A549 (cell line): ENCODE results near the gene DSCAML1. TPM values are rescaled to one million over a fixed set of nuclear protein-coding genes. Genes with fewer than 3 reads are reported as not detected.

Experiments used
- ATAC-seq, 2 experiments: fragments of 200-7000 bp in 1 of 2; fragments of >200 bp in 1 of 2; cut with Nextera tagmentation in 1 of 2; cut with Tn5 transposase in 1 of 2; 3 replicates each; pipeline versions ENCODE4 v1.8.0 to v1.9.1; 2018 to 2020; ENCODE audit warnings: mild to moderate bottlenecking in 1 of 2, moderate library complexity in 1 of 2
- CTCF ChIA-PET: fragments of 300-600 bp; sonication (Branson Sonifier 250); formaldehyde crosslinking; extraction: SDS; loops from one replicate; lab custom pipeline; 2021; ENCODE audit warnings: antibody characterized with exemption, inconsistent platforms; lab: Yijun Ruan, JAX
- POLR2A ChIA-PET: fragments of 350-600 bp; formaldehyde crosslinking; extraction: SDS; loops from one replicate; lab custom pipeline; 2021; ENCODE audit warnings: antibody characterized with exemption, inconsistent platforms; lab: Yijun Ruan, JAX
- DNase-seq, 2 experiments: peaks; one replicate each; pipeline versions ENCODE4 v3.0.0 to v3.0.0-alpha.2; 2011 to 2016; ENCODE audit warnings: low read depth in 1 of 2, low spot score in 1 of 2
- FAIRE-seq: peaks from 2 replicates; lab custom pipeline; 2011; peaks lifted over from hg19 to GRCh38; lab: Jason Lieb, UNC
- H3K27ac ChIP-seq, 2 experiments: fragments of >200 bp; sonication (Bioruptor Twin); formaldehyde crosslinking; 3 replicates each; pipeline ENCODE4 v1.5.1; 2016 to 2017
- H3K4me1 ChIP-seq: fragments of >200 bp; sonication (Bioruptor Twin); formaldehyde crosslinking; 3 replicates; pipeline ENCODE4 v1.6.1; 2016
- H3K4me2 ChIP-seq: fragments of >200 bp; sonication (Bioruptor Twin); formaldehyde crosslinking; 3 replicates; pipeline ENCODE4 v1.6.1; 2016
- H3K4me3 ChIP-seq: fragments of >200 bp; sonication (Bioruptor Twin); formaldehyde crosslinking; 3 replicates; pipeline ENCODE4 v1.5.1; 2016
- H3K9me3 ChIP-seq: fragments of >200 bp; sonication (Bioruptor Twin); formaldehyde crosslinking; 3 replicates; pipeline ENCODE4 v1.6.1; 2016
- CEBPB ChIP-seq, 2 experiments: fragments of >200 bp in 1 of 2; sonication (Bioruptor Twin) in 1 of 2; formaldehyde crosslinking in 1 of 2; IDR thresholded peaks; 2 replicates each; pipeline ENCODE4 v1.6.1; 2012 to 2016
- CHD4 ChIP-seq: fragments of 200-600 bp; sonication (generic); IDR thresholded peaks from 2 replicates; pipeline ENCODE4 v1.6.1; 2016; ENCODE audit warnings: antibody characterized with exemption, mild to moderate bottlenecking, borderline replicate concordance
- CTCF ChIP-seq: fragments of >200 bp; sonication (Bioruptor Twin); formaldehyde crosslinking; IDR thresholded peaks from 3 replicates; pipeline ENCODE4 v1.5.1; 2016
- ESRRA ChIP-seq: fragments of 150-350 bp; IDR thresholded peaks from 2 replicates; pipeline ENCODE4 v1.6.1; 2014; ENCODE audit warnings: mild to moderate bottlenecking, low read length, borderline replicate concordance
- FOSB ChIP-seq: fragments of 250-450 bp; sonication (Bioruptor Pico); IDR thresholded peaks from 2 replicates; pipeline ENCODE4 v1.5.0; 2020; ENCODE audit warnings: mild to moderate bottlenecking, moderate library complexity
- FOSL2 ChIP-seq, 2 experiments: fragments of 450-650 bp in 1 of 2; fragments of >200 bp in 1 of 2; sonication (Bioruptor Twin) in 1 of 2; formaldehyde crosslinking; IDR thresholded peaks; 2 replicates each; pipeline versions ENCODE4 v1.5.0 to v1.6.1; 2016 to 2020; ENCODE audit warnings: mild to moderate bottlenecking in 1 of 2, moderate library complexity in 1 of 2
- FOXS1 ChIP-seq: fragments of 250-450 bp; sonication (Bioruptor Pico); IDR thresholded peaks from 2 replicates; pipeline ENCODE4 v1.5.0; 2020; ENCODE audit warnings: mild to moderate bottlenecking, moderate library complexity
- HDAC2 ChIP-seq: fragments of 200-600 bp; sonication (generic); IDR thresholded peaks from 2 replicates; pipeline ENCODE4 v1.6.1; 2016
- HOXA7 ChIP-seq: fragments of 250-450 bp; sonication (Bioruptor Pico); IDR thresholded peaks from 2 replicates; pipeline ENCODE4 v1.5.0; 2020; ENCODE audit warnings: mild to moderate bottlenecking, moderate library complexity
- MAX ChIP-seq: IDR thresholded peaks from 2 replicates; pipeline ENCODE4 v1.6.1; 2012
- MAZ ChIP-seq: fragments of 150-350 bp; IDR thresholded peaks from 2 replicates; pipeline ENCODE4 v1.6.1; 2014; ENCODE audit warnings: antibody characterized with exemption, low read depth, low read length, borderline replicate concordance
- MYC ChIP-seq: IDR thresholded peaks from 2 replicates; pipeline ENCODE4 v1.6.1; 2012; ENCODE audit warnings: mild to moderate bottlenecking, inconsistent platforms, low read length, improper control_type of control experiment, borderline replicate concordance
- POLR2A ChIP-seq: IDR thresholded peaks from 2 replicates; pipeline ENCODE4 v1.6.1; 2012; ENCODE audit warnings: mild to moderate bottlenecking, low read length
- POLR2AphosphoS2 ChIP-seq: conservative IDR thresholded peaks from 2 replicates; pipeline ENCODE4 v1.6.1; 2012; ENCODE audit warnings: low read length, improper control_type of control experiment, inconsistent platforms
- RCOR1 ChIP-seq: fragments of 150-350 bp; IDR thresholded peaks from 2 replicates; pipeline ENCODE4 v1.6.1; 2014; ENCODE audit warnings: antibody characterized with exemption, low read length, low read depth
- SMC3 ChIP-seq: fragments of >200 bp; sonication (Bioruptor Twin); formaldehyde crosslinking; IDR thresholded peaks from 3 replicates; pipeline ENCODE4 v1.6.1; 2018; ENCODE audit warnings: inconsistent platforms
- SREBF2 ChIP-seq: fragments of 450-650 bp; IDR thresholded peaks from 2 replicates; pipeline ENCODE4 v1.6.1; 2014; ENCODE audit warnings: mild to moderate bottlenecking, moderate library complexity
- TP53 ChIP-seq: fragments of 250-450 bp; sonication (Bioruptor Pico); IDR thresholded peaks from 2 replicates; pipeline ENCODE4 v1.5.0; 2021; ENCODE audit warnings: mild to moderate bottlenecking, moderate library complexity
- USF2 ChIP-seq: fragments of 450-650 bp; IDR thresholded peaks from 2 replicates; pipeline ENCODE4 v1.6.1; 2014; ENCODE audit warnings: antibody characterized with exemption
- ZNF302 ChIP-seq: fragments of 250-450 bp; sonication (Bioruptor Pico); IDR thresholded peaks from 2 replicates; pipeline ENCODE4 v1.9.0; 2021; ENCODE audit warnings: inconsistent platforms, mild to moderate bottlenecking, moderate library complexity
- ZSCAN20 ChIP-seq: fragments of 250-450 bp; sonication (Bioruptor Pico); IDR thresholded peaks from 2 replicates; pipeline ENCODE4 v1.8.0; 2022; ENCODE audit warnings: mild to moderate bottlenecking, moderate library complexity
- WGBS: methylation state at CpG from one replicate; pipeline ENCODE4 v1.1.6; 2017; ENCODE audit errors: missing lambda C conversion rate; 5-methylcytosine and 5-hydroxymethylcytosine counted together
- polyA plus RNA-seq, 4 experiments: library from polyadenylated mRNA; depleted of rRNA in 3 of 4; stranded (reverse); fragments of >200 nt; fragmentation: RNase III in 1 of 4; extraction: RNeasy Plus Mini Kit Qiagen cat#74134 plus additional on column Dnase treatment in 1 of 4; gene quantifications; 2 replicates in 3 of 4; 3 replicates in 1 of 4; pipeline ENCODE4 v1.2.3, GENCODE V29; 2011 to 2017
- TF ChIP-seq, protein P1 (sequence below): fragments of >200 bp; sonication (Bioruptor Twin); formaldehyde crosslinking; IDR thresholded peaks from 2 replicates; pipeline ENCODE4 v1.6.1; 2016
- TF ChIP-seq, protein P2 (sequence below): fragments of 200-600 bp; sonication (generic); IDR thresholded peaks from 2 replicates; pipeline ENCODE4 v1.6.1; 2016; ENCODE audit warnings: antibody characterized with exemption, mild to moderate bottlenecking, moderate library complexity
- TF ChIP-seq, protein P3 (sequence below): IDR thresholded peaks from 2 replicates; pipeline ENCODE4 v1.6.1; 2012; ENCODE audit warnings: low read depth, borderline replicate concordance
- TF ChIP-seq, protein P4 (sequence below): fragments of 250-450 bp; sonication (Bioruptor Pico); IDR thresholded peaks from 2 replicates; pipeline ENCODE4 v1.5.0; 2020; ENCODE audit warnings: low read depth, mild to moderate bottlenecking, moderate library complexity
- TF ChIP-seq, protein P5 (sequence below): fragments of >200 bp; sonication (Bioruptor Twin); formaldehyde crosslinking; IDR thresholded peaks from 3 replicates; pipeline ENCODE4 v1.6.1; 2016

Gene DSCAML1
- polyA plus RNA-seq, 2 of the 4 experiments (the other 2 are of a cell fraction) = 0.12 to 0.31 TPM

- Histone ChIP-seq H3K4me3 (no peak overlapping the region), H3K4me2 (no peak overlapping the region), H3K9me3 (no peaks in the 10 kb centered on the region), H3K27ac (no peak overlapping the region), H3K4me1 (no peaks in the 10 kb centered on the region)
- CTCF ChIA-PET = interaction anchor here (1.0 to 7.8 kb wide), 5 partner anchors 17 to 213 kb away, joined by 3 to 192 read pairs (median 4); no protein-coding TSS in a partner anchor
- POLR2A ChIA-PET = no interaction called here
- no peak for TF ChIP-seq FOSL2 (IDR thresholded peaks at IDR 0.05)
- no peak for TF ChIP-seq FOSL2 (CRISPR knock-in tag; IDR thresholded peaks at IDR 0.05)
- TF ChIP-seq CEBPB (IDR thresholded peaks at IDR 0.05) = no peak
- no peak for TF ChIP-seq MYC
- TF ChIP-seq, protein P1, sequence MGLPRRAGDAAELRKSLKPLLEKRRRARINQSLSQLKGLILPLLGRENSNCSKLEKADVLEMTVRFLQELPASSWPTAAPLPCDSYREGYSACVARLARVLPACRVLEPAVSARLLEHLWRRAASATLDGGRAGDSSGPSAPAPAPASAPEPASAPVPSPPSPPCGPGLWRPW = no peak
- TF ChIP-seq USF2 = no peak
- TF ChIP-seq FOXS1 = no peak
- TF ChIP-seq TP53 (CRISPR knock-in tag) = no peak
- TF ChIP-seq HDAC2 = no peak
- TF ChIP-seq SMC3 = no peak
- TF ChIP-seq ZNF302 = no peak
- TF ChIP-seq, protein P2, sequence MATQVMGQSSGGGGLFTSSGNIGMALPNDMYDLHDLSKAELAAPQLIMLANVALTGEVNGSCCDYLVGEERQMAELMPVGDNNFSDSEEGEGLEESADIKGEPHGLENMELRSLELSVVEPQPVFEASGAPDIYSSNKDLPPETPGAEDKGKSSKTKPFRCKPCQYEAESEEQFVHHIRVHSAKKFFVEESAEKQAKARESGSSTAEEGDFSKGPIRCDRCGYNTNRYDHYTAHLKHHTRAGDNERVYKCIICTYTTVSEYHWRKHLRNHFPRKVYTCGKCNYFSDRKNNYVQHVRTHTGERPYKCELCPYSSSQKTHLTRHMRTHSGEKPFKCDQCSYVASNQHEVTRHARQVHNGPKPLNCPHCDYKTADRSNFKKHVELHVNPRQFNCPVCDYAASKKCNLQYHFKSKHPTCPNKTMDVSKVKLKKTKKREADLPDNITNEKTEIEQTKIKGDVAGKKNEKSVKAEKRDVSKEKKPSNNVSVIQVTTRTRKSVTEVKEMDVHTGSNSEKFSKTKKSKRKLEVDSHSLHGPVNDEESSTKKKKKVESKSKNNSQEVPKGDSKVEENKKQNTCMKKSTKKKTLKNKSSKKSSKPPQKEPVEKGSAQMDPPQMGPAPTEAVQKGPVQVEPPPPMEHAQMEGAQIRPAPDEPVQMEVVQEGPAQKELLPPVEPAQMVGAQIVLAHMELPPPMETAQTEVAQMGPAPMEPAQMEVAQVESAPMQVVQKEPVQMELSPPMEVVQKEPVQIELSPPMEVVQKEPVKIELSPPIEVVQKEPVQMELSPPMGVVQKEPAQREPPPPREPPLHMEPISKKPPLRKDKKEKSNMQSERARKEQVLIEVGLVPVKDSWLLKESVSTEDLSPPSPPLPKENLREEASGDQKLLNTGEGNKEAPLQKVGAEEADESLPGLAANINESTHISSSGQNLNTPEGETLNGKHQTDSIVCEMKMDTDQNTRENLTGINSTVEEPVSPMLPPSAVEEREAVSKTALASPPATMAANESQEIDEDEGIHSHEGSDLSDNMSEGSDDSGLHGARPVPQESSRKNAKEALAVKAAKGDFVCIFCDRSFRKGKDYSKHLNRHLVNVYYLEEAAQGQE = no peak
- no peak for TF ChIP-seq SREBF2
- TF ChIP-seq ZSCAN20 (CRISPR knock-in tag) = no peak
- no peak for TF ChIP-seq HOXA7 (CRISPR knock-in tag)
- FAIRE-seq = no peak
- 72% methylated on average over 8 of the region's 10 CpGs for WGBS
- ATAC-seq = no peak
- no peak for DNase-seq
These were observed 43.2 kb upstream of the DSCAML1 start for GRCh38 chr11:117839936-117840813.

DNA sequence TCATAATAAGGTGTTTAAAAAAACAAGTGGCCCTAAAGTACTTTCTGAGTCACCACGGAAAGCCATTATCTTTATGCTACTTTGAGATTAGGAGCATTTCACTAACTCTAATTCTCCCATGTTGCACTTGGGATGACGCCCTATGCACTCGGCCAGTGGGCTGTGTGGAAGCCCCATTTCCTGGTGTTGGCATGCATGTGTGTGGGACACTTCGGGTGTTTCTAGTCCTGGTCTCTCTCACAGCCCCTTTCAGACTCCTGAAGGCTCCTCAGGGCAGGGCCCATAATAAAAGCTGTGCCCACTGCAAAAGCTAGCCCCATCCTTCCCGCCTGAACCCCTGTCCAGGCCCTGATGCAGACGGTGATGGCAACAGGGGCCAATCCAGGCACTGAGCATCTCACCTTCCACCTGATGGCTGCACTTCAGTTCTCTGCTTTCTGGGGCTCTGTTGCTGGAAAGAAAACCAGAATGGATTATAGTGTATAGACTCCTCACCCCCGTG is 42.4 kb upstream of the DSCAML1 start:
- H3K4me3 ChIP-seq = no peak overlapping the region
- no peaks in the 10 kb centered on the region for H3K4me1 ChIP-seq
- ChIA-PET POLR2A (no interaction called here), CTCF (interaction anchor here (7.8 kb wide), 1 partner anchor 110 kb away, joined by 192 read pairs; no protein-coding TSS in a partner anchor)
- no peak overlapping the region for H3K4me2 ChIP-seq
- DNase-seq (no peak), ATAC-seq (no peak), FAIRE-seq (no peak)
- no peaks in the 10 kb centered on the region for H3K9me3 ChIP-seq
- H3K27ac ChIP-seq = no peak overlapping the region
- WGBS = 57% methylated on average over 6 of the region's 7 CpGs
- TF ChIP-seq CEBPB (IDR thresholded peaks at IDR 0.05) = no peak
- TF ChIP-seq SMC3 = no peak
- TF ChIP-seq MAX = no peak
- TF ChIP-seq RCOR1 = no peak
- TF ChIP-seq MAZ = no peak
- TF ChIP-seq, protein P3, sequence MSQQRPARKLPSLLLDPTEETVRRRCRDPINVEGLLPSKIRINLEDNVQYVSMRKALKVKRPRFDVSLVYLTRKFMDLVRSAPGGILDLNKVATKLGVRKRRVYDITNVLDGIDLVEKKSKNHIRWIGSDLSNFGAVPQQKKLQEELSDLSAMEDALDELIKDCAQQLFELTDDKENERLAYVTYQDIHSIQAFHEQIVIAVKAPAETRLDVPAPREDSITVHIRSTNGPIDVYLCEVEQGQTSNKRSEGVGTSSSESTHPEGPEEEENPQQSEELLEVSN = no peak
- TF ChIP-seq CHD4 = no peak
- TF ChIP-seq, protein P4, sequence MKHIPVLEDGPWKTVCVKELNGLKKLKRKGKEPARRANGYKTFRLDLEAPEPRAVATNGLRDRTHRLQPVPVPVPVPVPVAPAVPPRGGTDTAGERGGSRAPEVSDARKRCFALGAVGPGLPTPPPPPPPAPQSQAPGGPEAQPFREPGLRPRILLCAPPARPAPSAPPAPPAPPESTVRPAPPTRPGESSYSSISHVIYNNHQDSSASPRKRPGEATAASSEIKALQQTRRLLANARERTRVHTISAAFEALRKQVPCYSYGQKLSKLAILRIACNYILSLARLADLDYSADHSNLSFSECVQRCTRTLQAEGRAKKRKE (CRISPR knock-in tag) = no peak
- TF ChIP-seq, protein P5, sequence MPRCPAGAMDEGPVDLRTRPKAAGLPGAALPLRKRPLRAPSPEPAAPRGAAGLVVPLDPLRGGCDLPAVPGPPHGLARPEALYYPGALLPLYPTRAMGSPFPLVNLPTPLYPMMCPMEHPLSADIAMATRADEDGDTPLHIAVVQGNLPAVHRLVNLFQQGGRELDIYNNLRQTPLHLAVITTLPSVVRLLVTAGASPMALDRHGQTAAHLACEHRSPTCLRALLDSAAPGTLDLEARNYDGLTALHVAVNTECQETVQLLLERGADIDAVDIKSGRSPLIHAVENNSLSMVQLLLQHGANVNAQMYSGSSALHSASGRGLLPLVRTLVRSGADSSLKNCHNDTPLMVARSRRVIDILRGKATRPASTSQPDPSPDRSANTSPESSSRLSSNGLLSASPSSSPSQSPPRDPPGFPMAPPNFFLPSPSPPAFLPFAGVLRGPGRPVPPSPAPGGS = no peak
- no peak for TF ChIP-seq FOSB (CRISPR knock-in tag)
- TF ChIP-seq ZNF302 = no peak
- TF ChIP-seq SREBF2 = no peak
- TF ChIP-seq CTCF = no peak
- TF ChIP-seq ESRRA = no peak
- no peak for TF ChIP-seq POLR2AphosphoS2
- no peak for TF ChIP-seq POLR2A
- TF ChIP-seq TP53 (CRISPR knock-in tag) = no peak
